ENCODE data around the gene RBM44. TPM values are rescaled to one million over a fixed set of nuclear protein-coding genes. Genes with fewer than 3 reads are reported as not detected.

Gene RBM44, protein sequence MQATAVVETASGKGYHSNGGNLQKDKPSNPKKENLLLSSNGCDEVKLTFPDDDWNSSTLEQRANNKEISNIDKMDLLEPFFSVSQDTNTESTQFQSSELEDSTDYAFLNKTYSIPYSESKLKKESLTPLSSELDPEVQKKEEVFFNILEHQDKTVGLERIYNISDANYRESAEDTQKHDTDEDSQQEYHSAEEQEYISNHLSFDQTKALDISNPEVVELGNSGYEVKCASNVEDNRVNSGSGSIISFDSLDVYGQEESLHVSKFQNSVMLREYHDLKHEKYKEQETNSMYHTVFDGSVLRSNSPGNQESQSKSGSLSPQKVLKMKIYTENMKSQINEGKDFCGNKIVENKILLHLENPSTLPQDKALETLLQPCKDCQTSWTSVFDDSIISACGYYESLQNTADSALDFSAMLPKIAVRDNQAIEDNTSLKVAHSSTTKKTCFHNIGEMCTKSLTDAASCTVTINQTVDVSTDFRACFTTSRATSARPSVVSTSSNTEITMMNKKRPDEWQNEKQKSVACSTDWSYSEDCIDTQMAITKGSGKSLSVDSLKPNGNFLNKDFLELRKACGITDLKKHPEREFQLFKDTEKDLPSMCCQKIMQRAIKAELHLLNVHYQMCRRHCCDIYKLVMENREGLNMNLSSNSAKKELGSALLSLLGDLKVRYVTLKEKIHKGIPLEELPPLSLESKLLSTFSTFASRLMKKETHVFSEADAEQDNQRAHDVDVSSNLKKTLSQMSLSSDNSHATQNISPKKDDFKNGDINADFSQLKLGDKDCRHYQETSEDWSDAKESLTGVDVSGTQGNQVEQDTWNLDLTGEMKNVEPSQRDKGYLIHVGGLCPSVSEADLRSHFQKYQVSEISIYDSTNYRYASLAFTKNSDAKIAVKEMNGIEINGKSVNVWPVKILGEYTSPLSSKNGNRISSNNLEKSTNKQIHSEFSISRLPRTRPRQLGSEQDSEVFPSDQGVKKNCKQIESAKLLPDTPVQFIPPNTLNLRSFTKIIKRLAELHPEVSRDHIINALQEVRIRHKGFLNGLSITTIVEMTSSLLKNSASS
- total RNA-seq (2022; extraction: Qiagen RNA extraction), result 0.10 to 0.23 TPM (median 0.16 TPM) in 5 replicates

DNA sequence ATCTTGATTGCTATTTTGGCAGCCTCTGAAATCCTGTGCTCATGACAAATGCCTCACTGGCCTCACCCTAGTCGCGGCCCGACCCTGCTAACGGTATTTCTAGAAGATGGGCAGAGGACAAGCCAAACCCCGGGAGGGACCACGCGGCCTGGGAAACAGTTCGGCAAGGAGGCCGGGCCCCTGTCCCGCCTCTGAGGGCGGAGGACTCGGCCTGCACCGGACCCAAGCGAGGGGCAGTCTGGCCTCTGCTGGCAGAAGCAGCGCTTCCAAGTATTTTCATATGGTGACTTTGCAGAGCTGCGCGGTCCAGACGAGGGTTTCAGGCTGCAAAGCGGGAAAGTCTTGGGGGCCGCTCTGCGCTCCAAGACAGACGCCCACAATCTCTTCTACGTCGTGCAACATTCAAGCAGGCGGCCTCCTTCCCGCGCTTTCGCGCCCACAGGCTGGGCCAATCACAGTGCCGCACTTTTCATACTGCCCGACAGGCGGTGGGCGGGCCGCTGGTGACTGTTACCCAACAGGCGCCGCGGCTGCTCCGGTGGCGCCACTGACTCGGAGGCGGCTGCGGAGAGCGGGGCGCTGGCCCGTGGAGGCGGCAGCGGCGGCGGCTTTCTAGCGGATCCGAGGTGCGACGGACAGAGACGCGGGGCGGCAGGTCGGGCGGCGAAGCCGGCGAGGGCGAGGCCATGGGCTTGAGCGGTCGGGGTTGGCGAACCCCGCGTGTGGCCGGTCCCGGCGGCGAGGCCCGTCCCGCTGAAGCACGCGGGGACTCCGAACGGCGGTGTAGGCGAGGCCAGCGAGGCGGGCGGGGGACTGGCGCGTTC, at the start of gene RBM44:
Gene RBM44 (plus strand): TSS at position 544 of the 824 bp plus-strand sequence. CDS start 14,831 bp downstream, outside the sequence.

DNA sequence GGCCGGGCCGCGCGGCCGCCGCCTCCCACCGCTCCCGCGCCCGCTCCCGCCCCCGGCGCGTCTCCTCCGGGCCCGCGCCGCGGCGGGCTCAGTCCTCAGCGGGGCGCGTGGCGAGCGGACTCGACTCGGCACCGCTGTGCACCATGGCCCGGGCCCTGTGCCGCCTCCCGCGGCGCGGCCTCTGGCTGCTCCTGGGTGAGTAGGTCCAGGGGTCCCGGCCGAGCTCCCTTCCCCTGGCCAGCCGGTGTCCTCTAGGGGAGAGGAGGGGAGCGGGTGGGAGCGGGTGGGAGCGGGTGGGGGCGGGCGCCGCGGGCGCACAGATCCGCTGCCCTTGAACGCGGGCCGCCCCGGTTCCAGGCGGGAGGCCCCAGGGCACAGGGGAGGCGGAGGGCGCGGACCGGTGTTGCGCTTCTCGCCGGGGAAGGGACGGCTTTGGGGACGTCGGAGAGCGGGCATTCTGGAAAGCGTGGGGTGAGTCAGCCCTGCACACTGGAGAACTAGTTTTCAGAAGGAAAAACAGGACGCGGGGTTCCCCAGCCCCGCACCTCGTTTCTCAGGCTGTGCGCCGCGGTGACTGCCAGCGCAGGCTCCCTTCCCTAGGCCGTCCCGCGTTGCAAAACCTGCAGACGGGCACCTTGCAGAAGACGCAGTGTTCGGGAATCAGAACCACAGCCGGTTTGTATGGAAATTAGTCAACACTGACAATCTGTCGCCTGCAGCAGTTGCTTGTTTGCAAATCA, 61.1 kb downstream of the RBM44 start, which contains the start of gene RAMP1:
Gene RAMP1 (plus strand): TSS at position 91 of the 740 bp plus-strand sequence. CDS start 53 bp downstream, at position 144.

Other genes with a start within 250 kb of the RBM44 start
- not detected in 5 replicates for gene PRLH, start 232.2 kb upstream of the RBM44 start, total RNA-seq (2022; extraction: Qiagen RNA extraction)
- gene RAB17, start 208.0 kb upstream of the RBM44 start, total RNA-seq (2022; extraction: Qiagen RNA extraction), result 0.14 to 0.43 TPM (median 0.28 TPM) in 5 replicates
- gene LRRFIP1, start 171.2 kb upstream of the RBM44 start, total RNA-seq (2022; extraction: Qiagen RNA extraction), result 70.7 to 102 TPM (median 84.2 TPM) in 5 replicates
- gene RAMP1, start 60.8 kb downstream of the RBM44 start, total RNA-seq (2022; extraction: Qiagen RNA extraction), result 0.07 to 0.10 TPM in 2 of 5 replicates, not detected in the others
- gene UBE2F, start 168.2 kb downstream of the RBM44 start, total RNA-seq (2022; extraction: Qiagen RNA extraction), result 47.5 to 50.5 TPM (median 50.2 TPM) in 5 replicates

Measured in A549 treated with AZD2906 at 1 μM for 4 hours (cell line).